IMR-90 (cell line): ENCODE data around the gene RPAP2. TPM values are rescaled to one million over a fixed set of nuclear protein-coding genes. Genes with fewer than 3 reads are reported as not detected.

Experiments
- ATAC-seq: fragments of 200-7000 bp; cut with Tn5 transposase; 2 replicates; pipeline ENCODE4 v1.9.1; 2020; ENCODE audit warnings: low read depth, mild to moderate bottlenecking, moderate library complexity
- BruUV-seq: library from RNA; stranded (reverse); fragments of 400-500 nt; replicated peaks from 2 replicates; lab custom pipeline; 2021; lab: Mats Ljungman, UMichigan
- CTCF ChIA-PET: fragments of 300-600 bp; formaldehyde crosslinking; extraction: SDS; loops from one replicate; lab custom pipeline; 2021; ENCODE audit warnings: antibody characterized with exemption; lab: Yijun Ruan, JAX
- POLR2A ChIA-PET: fragments of 300-600 bp; sonication (Branson Sonifier 250); formaldehyde crosslinking; loops from one replicate; lab custom pipeline; 2022; ENCODE audit warnings: antibody characterized with exemption; ENCODE audit not compliant: unreplicated experiment; lab: Charles Lee
- DNase-seq: peaks from one replicate; pipeline ENCODE4 v3.0.0; 2013
- H2AFZ ChIP-seq: replicated peaks from 2 replicates; pipeline ENCODE3; 2013; ENCODE audit warnings: low read length, mild to moderate bottlenecking; ENCODE audit not compliant: poor library complexity
- H2AK5ac ChIP-seq: 2 replicates; pipeline ENCODE4 v1.6.1; 2013; ENCODE audit warnings: low read depth, low read length, inconsistent platforms
- H2AK9ac ChIP-seq: replicated peaks from 2 replicates; pipeline ENCODE3; 2013; ENCODE audit warnings: mild to moderate bottlenecking, low read depth, low read length, moderate library complexity; ENCODE audit not compliant: poor library complexity
- H2BK120ac ChIP-seq: 2 replicates; pipeline ENCODE4 v1.6.1; 2013; ENCODE audit warnings: low read depth, low read length, inconsistent platforms
- H2BK15ac ChIP-seq: 3 replicates; pipeline ENCODE4 v1.6.1; 2013; ENCODE audit warnings: low read depth, low read length, inconsistent platforms
- H2BK20ac ChIP-seq: 2 replicates; pipeline ENCODE4 v1.6.1; 2013; ENCODE audit warnings: low read depth, mild to moderate bottlenecking, inconsistent platforms, low read length, moderate library complexity
- H2BK5ac ChIP-seq: 2 replicates; pipeline ENCODE4 v1.6.1; 2013; ENCODE audit warnings: mild to moderate bottlenecking, low read depth, low read length, inconsistent platforms; ENCODE audit not compliant: poor library complexity, severe bottlenecking
- H3K14ac ChIP-seq: replicated peaks from 2 replicates; pipeline ENCODE4 v1.6.1; 2013; ENCODE audit warnings: low read depth, low read length, inconsistent platforms
- H3K18ac ChIP-seq: 2 replicates; pipeline ENCODE4 v1.6.1; 2013; ENCODE audit warnings: low read depth, low read length, control low read depth
- H3K23ac ChIP-seq: 2 replicates; pipeline ENCODE4 v1.6.1; 2013; ENCODE audit warnings: low read depth, low read length, inconsistent platforms
- H3K27ac ChIP-seq: 2 replicates; pipeline ENCODE4 v1.5.1; 2013; ENCODE audit warnings: mild to moderate bottlenecking, control low read depth, low read length; ENCODE audit not compliant: insufficient read depth
- H3K27me3 ChIP-seq: 2 replicates; pipeline ENCODE4 v1.6.1; 2013; ENCODE audit warnings: low read length; ENCODE audit not compliant: control insufficient read depth, insufficient read depth
- H3K36me3 ChIP-seq: 2 replicates; pipeline ENCODE4 v1.6.1; 2013; ENCODE audit warnings: low read length, mixed read lengths; ENCODE audit not compliant: control insufficient read depth, insufficient read depth
- H3K4ac ChIP-seq: 2 replicates; pipeline ENCODE4 v1.6.1; 2013; ENCODE audit warnings: low read depth, low read length, inconsistent platforms
- H3K4me1 ChIP-seq: 2 replicates; pipeline ENCODE4 v1.6.1; 2013; ENCODE audit warnings: low read length, mixed read lengths; ENCODE audit not compliant: control insufficient read depth, insufficient read depth
- H3K4me2 ChIP-seq: 2 replicates; pipeline ENCODE4 v1.6.1; 2013; ENCODE audit warnings: low read depth, mild to moderate bottlenecking, control low read depth, low read length, moderate library complexity
- H3K4me3 ChIP-seq: 2 replicates; pipeline ENCODE4 v1.5.1; 2013; ENCODE audit warnings: low read depth, mild to moderate bottlenecking, control low read depth, low read length, moderate library complexity; ENCODE audit not compliant: insufficient read depth
- H3K56ac ChIP-seq: 2 replicates; pipeline ENCODE4 v1.6.1; 2013; ENCODE audit warnings: low read length, inconsistent platforms; ENCODE audit not compliant: insufficient read depth; ENCODE audit errors: extremely low read depth
- H3K79me1 ChIP-seq, 2 experiments: 2 replicates each; pipeline ENCODE4 v1.6.1; 2013; ENCODE audit warnings: low read length in 2 of 2, inconsistent platforms in 1 of 2, low read depth in 1 of 2
- H3K9ac ChIP-seq: 2 replicates; pipeline ENCODE4 v1.6.1; 2013; ENCODE audit warnings: low read depth, low read length, control low read depth
- H3K9me1 ChIP-seq: 2 replicates; pipeline ENCODE4 v1.6.1; 2013; ENCODE audit warnings: low read length, inconsistent platforms; ENCODE audit not compliant: insufficient read depth
- H3K9me3 ChIP-seq: 2 replicates; pipeline ENCODE4 v1.6.1; 2013; ENCODE audit warnings: low read length; ENCODE audit not compliant: control insufficient read depth, insufficient read depth
- H4K20me1 ChIP-seq: 2 replicates; pipeline ENCODE4 v1.6.1; 2013; ENCODE audit warnings: low read length, inconsistent platforms; ENCODE audit not compliant: insufficient read depth
- H4K5ac ChIP-seq: 2 replicates; pipeline ENCODE4 v1.6.1; 2013; ENCODE audit warnings: mild to moderate bottlenecking, low read depth, low read length, control low read depth
- H4K8ac ChIP-seq, 2 experiments: 2 replicates each; pipeline ENCODE4 v1.6.1; 2013; ENCODE audit warnings: low read depth in 2 of 2, low read length in 2 of 2, control low read depth in 1 of 2, inconsistent platforms in 1 of 2
- H4K91ac ChIP-seq: 2 replicates; pipeline ENCODE4 v1.6.1; 2013; ENCODE audit warnings: low read depth, low read length, inconsistent platforms; ENCODE audit not compliant: insufficient read depth
- BHLHE40 ChIP-seq: fragments of 150-350 bp; IDR thresholded peaks from 2 replicates; pipeline ENCODE4 v1.6.1; 2016; ENCODE audit warnings: mild to moderate bottlenecking, low read depth, low read length
- CEBPB ChIP-seq: IDR thresholded peaks from 2 replicates; pipeline ENCODE4 v1.6.1; 2012; ENCODE audit warnings: low read depth, low read length, improper control_type of control experiment
- CHD1 ChIP-seq: IDR thresholded peaks from 2 replicates; pipeline ENCODE4 v1.6.1; 2012; ENCODE audit warnings: low read depth, low read length, improper control_type of control experiment
- ELK1 ChIP-seq: fragments of 150-350 bp; IDR thresholded peaks from 2 replicates; pipeline ENCODE4 v1.6.1; 2016; ENCODE audit warnings: low read depth, mild to moderate bottlenecking, low read length, moderate library complexity, borderline replicate concordance
- FOS ChIP-seq: fragments of 150-350 bp; IDR thresholded peaks from 2 replicates; pipeline ENCODE4 v1.6.1; 2016; ENCODE audit warnings: low read depth, low read length
- MAFK ChIP-seq: IDR thresholded peaks from 2 replicates; pipeline ENCODE4 v1.6.1; 2012; ENCODE audit warnings: low read depth, low read length, improper control_type of control experiment
- MAZ ChIP-seq: IDR thresholded peaks from 2 replicates; pipeline ENCODE4 v1.6.1; 2012; ENCODE audit warnings: low read depth, mild to moderate bottlenecking, low read length, improper control_type of control experiment, moderate library complexity, borderline replicate concordance
- MXI1 ChIP-seq: IDR thresholded peaks from 2 replicates; pipeline ENCODE4 v1.6.1; 2012; ENCODE audit warnings: low read depth, mild to moderate bottlenecking, low read length, moderate library complexity, borderline replicate concordance
- POLR2A ChIP-seq: IDR thresholded peaks from 2 replicates; pipeline ENCODE4 v1.6.1; 2012; ENCODE audit warnings: mild to moderate bottlenecking, low read depth, low read length
- RAD21 ChIP-seq: IDR thresholded peaks from 2 replicates; pipeline ENCODE4 v1.6.1; 2012; ENCODE audit warnings: low read length, improper control_type of control experiment
- RCOR1 ChIP-seq: IDR thresholded peaks from 2 replicates; pipeline ENCODE4 v1.6.1; 2012; ENCODE audit warnings: mild to moderate bottlenecking, low read length, improper control_type of control experiment; ENCODE audit not compliant: insufficient replicate concordance
- RFX5 ChIP-seq: IDR thresholded peaks from 2 replicates; pipeline ENCODE4 v1.8.0; 2012; ENCODE audit warnings: low read depth, mild to moderate bottlenecking, low read length, moderate library complexity
- SMC3 ChIP-seq: fragments of 150-350 bp; IDR thresholded peaks from 2 replicates; pipeline ENCODE4 v1.6.1; 2016; ENCODE audit warnings: low read depth, mild to moderate bottlenecking, antibody characterized with exemption, low read length, moderate library complexity
- WGBS, 2 experiments: methylation state at CpG; one replicate each; pipeline versions ENCODE4 v1.1.5 to v1.1.7; 2013; ENCODE audit warnings: missing lambda C conversion rate in 2 of 2; ENCODE audit not compliant: insufficient read length in 1 of 2; ENCODE audit errors: extremely low coverage in 2 of 2; 5-methylcytosine and 5-hydroxymethylcytosine counted together
- dilution Hi-C: fragments of 300-500 bp; cut with HindIII; formaldehyde crosslinking; loops from one replicate; pipeline ENCODE4 v1.14.3; 2018; ENCODE audit warnings: low sequenced_read_pairs; ENCODE audit not compliant: unreplicated experiment
- in situ Hi-C: fragments of 300-500 bp; cut with MboI; formaldehyde crosslinking; loops from 3 replicates; pipeline ENCODE4 v1.14.3; 2019; ENCODE audit warnings: low sequenced_read_pairs, inconsistent platforms, mixed read lengths
- intact Hi-C: fragments of 100-400 bp; cut with micrococcal nuclease; formaldehyde crosslinking; loops from 2 replicates; pipeline ENCODE4 v1.10.0; 2022
- polyA plus RNA-seq, 3 experiments: library from polyadenylated mRNA; depleted of rRNA; stranded (reverse); fragments of >200 nt; gene quantifications; 2 replicates each; pipeline ENCODE4 v1.2.3, GENCODE V29; 2012; ENCODE audit warnings: low replicate concordance in 1 of 3
- total RNA-seq: library from RNA; depleted of rRNA; stranded (reverse); fragments of >200 nt; gene quantifications from 2 replicates; pipeline ENCODE4 v1.2.3, GENCODE V29; 2012
- TF ChIP-seq, protein P1 (sequence below): conservative IDR thresholded peaks from 2 replicates; pipeline ENCODE4 v1.5.1; 2012; ENCODE audit warnings: mild to moderate bottlenecking, low read depth, low read length, improper control_type of control experiment
- TF ChIP-seq, protein P2 (sequence below): fragments of 150-350 bp; IDR thresholded peaks from 2 replicates; pipeline ENCODE4 v1.6.1; 2017; ENCODE audit warnings: mild to moderate bottlenecking, antibody characterized with exemption, low read length, low read depth

The RPAP2 gene
- total and polyA plus RNA-seq, 2 of the 4 experiments (the other 2 are of a cell fraction) = 7.1 to 13.6 TPM

DNA sequence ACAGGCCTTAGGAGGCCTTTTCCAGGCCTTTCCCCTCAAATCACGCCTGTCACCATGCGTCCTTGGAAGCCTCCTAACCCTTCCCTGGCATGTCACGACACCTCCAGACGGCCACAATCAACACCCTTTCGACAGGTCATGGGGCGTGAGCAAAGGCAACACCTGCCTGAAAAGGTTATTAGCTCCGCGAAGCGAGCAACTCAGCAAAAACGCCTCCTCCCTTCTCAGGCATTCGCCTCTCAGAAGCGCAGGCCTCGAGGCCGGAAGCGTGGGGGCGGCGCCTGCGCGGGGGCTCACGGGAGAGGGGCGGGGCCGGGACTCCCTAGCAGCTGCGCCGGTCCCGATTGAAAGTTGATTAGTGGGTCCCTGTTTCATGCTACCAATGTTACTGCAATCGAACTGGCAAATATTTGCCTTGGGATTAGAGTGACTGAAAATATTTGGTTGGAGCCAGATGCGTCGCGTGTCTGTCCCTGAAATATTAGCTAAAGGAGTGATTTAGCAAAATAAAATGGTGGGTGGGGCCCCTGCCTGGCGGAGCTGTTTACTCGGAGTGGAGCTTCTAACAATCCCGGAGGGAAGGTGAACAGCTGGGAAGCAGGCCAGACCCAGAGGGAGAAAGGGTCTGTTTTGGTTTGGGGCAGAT is 143.0 kb downstream of the RPAP2 start:
- Histone ChIP-seq H4K20me1 (no peaks in the 10 kb centered on the region), H2BK5ac (no peak overlapping the region), H3K9me1 (peaks cover 13% of the 10 kb centered on the region), H3K4me3 (no peak overlapping the region), H2BK20ac (no peak overlapping the region), H2BK120ac (no peak overlapping the region), H2AK5ac (0 out of 2 replicates have a peak overlapping the region, but pooled peaks have one; percentile 33), H2AFZ (peak overlapping the region; percentile 77), H3K36me3 (no peaks in the 10 kb centered on the region), H4K91ac (no peak overlapping the region), H4K8ac (peak overlapping the region in 1 of 2 experiments; percentile 34; a peak in 1 of 4 replicates), H3K4me1 (peaks cover 10% of the 10 kb centered on the region), H4K5ac (no peak overlapping the region), H3K27ac (no peak overlapping the region), H3K79me1 (no peaks in the 10 kb centered on the region), H3K4ac (no peak overlapping the region), H3K9ac (no peak overlapping the region), H3K9me3 (no peaks in the 10 kb centered on the region), H3K18ac (no peak overlapping the region), H3K23ac (no peak overlapping the region), H2BK15ac (no peak overlapping the region), H2AK9ac (no peak overlapping the region), H3K56ac (no peak overlapping the region), H3K14ac (no peak overlapping the region), H3K27me3 (no peaks in the 10 kb centered on the region), H3K4me2 (no peak overlapping the region)
- in situ Hi-C loops = no loop called here
- no TSS peak for BruUV-seq
- POLR2A ChIA-PET = no interaction called here
- 69% methylated on average over 14 of the region's 32 CpGs; no CpG with 5 or more reads in 1 of the 2 experiments for WGBS, 2 experiments
- ATAC-seq (no peak), DNase-seq (no peak)
- intact Hi-C loops = no loop called here
- dilution Hi-C loops = no loop called here
- TF ChIP-seq MAFK (no peak), POLR2A (no peak), SMC3 (no peak), FOS (no peak), MAZ (no peak), RAD21 (no peak), CHD1 (no peak), ELK1 (no peak), BHLHE40 (no peak), MXI1 (no peak), CEBPB (no peak), RCOR1 (no peak), RFX5 (no peak)
- TF ChIP-seq, protein P1, sequence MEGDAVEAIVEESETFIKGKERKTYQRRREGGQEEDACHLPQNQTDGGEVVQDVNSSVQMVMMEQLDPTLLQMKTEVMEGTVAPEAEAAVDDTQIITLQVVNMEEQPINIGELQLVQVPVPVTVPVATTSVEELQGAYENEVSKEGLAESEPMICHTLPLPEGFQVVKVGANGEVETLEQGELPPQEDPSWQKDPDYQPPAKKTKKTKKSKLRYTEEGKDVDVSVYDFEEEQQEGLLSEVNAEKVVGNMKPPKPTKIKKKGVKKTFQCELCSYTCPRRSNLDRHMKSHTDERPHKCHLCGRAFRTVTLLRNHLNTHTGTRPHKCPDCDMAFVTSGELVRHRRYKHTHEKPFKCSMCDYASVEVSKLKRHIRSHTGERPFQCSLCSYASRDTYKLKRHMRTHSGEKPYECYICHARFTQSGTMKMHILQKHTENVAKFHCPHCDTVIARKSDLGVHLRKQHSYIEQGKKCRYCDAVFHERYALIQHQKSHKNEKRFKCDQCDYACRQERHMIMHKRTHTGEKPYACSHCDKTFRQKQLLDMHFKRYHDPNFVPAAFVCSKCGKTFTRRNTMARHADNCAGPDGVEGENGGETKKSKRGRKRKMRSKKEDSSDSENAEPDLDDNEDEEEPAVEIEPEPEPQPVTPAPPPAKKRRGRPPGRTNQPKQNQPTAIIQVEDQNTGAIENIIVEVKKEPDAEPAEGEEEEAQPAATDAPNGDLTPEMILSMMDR = no peak
- TF ChIP-seq, protein P2, sequence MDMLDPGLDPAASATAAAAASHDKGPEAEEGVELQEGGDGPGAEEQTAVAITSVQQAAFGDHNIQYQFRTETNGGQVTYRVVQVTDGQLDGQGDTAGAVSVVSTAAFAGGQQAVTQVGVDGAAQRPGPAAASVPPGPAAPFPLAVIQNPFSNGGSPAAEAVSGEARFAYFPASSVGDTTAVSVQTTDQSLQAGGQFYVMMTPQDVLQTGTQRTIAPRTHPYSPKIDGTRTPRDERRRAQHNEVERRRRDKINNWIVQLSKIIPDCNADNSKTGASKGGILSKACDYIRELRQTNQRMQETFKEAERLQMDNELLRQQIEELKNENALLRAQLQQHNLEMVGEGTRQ = no peak
- CTCF ChIA-PET = no interaction called here
